Activated CD8-positive, alpha-beta memory T cell treated with anti-CD3 and anti-CD28 coated beads, Interleukin-2, amount 50 U/mL, for 24 hours (primary cell): ENCODE results near the gene ICA1L.
"Not testable (repeated sequence)": the region's sequence is repeated elsewhere in the genome, so short reads cannot be mapped to it uniquely, and the experiment has no call there.

Source experiments
- DNase-seq: peaks from one replicate; pipeline ENCODE4 v3.0.0-alpha.2; 2020; ENCODE audit errors: extremely low read depth

ICA1L gene

GRCh38 chr2:202847693-202848524, 23.7 kb downstream of the ICA1L start:
- DNase-seq: no peak

GRCh38 chr2:202844656-202845055, 26.9 kb downstream of the ICA1L start:
- DNase-seq: no peak

- no peak for DNase-seq
Observed at GRCh38 chr2:202842690-202843089, 28.9 kb downstream of the ICA1L start.

- no peak for DNase-seq
Observed at GRCh38 chr2:202841090-202841867, 30.3 kb downstream of the ICA1L start.

- no peak for DNase-seq
Observed at GRCh38 chr2:202831242-202832220, 40.0 kb downstream of the ICA1L start.

- no peak for DNase-seq
Observed at GRCh38 chr2:202824901-202825300, 46.7 kb downstream of the ICA1L start.

GRCh38 chr2:202822411-202822810, 49.2 kb downstream of the ICA1L start:
- no peak for DNase-seq

GRCh38 chr2:202821206-202822160, 50.1 kb downstream of the ICA1L start:
- no peak for DNase-seq

GRCh38 chr2:202818321-202818720, 53.2 kb downstream of the ICA1L start:
- no peak for DNase-seq

- no peak for DNase-seq
Observed at GRCh38 chr2:202817771-202818170, 53.8 kb downstream of the ICA1L start.

- no peak for DNase-seq
Observed at GRCh38 chr2:202815548-202816360, 55.8 kb downstream of the ICA1L start.

- no peak for DNase-seq
Observed at GRCh38 chr2:202814226-202814625, 57.3 kb downstream of the ICA1L start.

GRCh38 chr2:202813387-202813786, 58.2 kb downstream of the ICA1L start:
- DNase-seq: no peak

GRCh38 chr2:202808754-202809153, 62.8 kb downstream of the ICA1L start:
- DNase-seq: no peak

GRCh38 chr2:202807431-202808138, 64.0 kb downstream of the ICA1L start:
- DNase-seq: not testable (repeated sequence)

- not testable (repeated sequence) for DNase-seq
Observed at GRCh38 chr2:202805911-202806310, 65.7 kb downstream of the ICA1L start.

- no peak for DNase-seq
Observed at GRCh38 chr2:202797944-202798343, 73.6 kb downstream of the ICA1L start.

GRCh38 chr2:202790676-202791075, 80.9 kb downstream of the ICA1L start:
- no peak for DNase-seq

- DNase-seq: no peak
Observed at GRCh38 chr2:202786842-202787241, 84.7 kb downstream of the ICA1L start.
